HepG2 (cell line): Measurements from ENCODE around the gene TGM5. TPM values are rescaled to one million over a fixed set of nuclear protein-coding genes. Genes with fewer than 3 reads are reported as not detected.

Source experiments
- ATAC-seq: fragments of 200-7000 bp; cut with Tn5 transposase; 3 replicates; pipeline ENCODE4 v1.9.1; 2020; ENCODE audit warnings: mild to moderate bottlenecking, moderate library complexity
- BruUV-seq: library from RNA; stranded (reverse); fragments of 400-500 nt; replicated peaks from 2 replicates; lab custom pipeline; 2021; lab: Mats Ljungman, UMichigan
- CTCF ChIA-PET: fragments of 300-600 bp; formaldehyde crosslinking; extraction: SDS; loops from one replicate; lab custom pipeline; 2021; ENCODE audit warnings: low total read pairs, inconsistent platforms, low intra/inter-chr PET ratio; lab: Yijun Ruan, JAX
- POLR2A ChIA-PET: fragments of 350-600 bp; sonication (Branson Sonifier 250); formaldehyde crosslinking; loops from one replicate; lab custom pipeline; 2020; ENCODE audit warnings: antibody characterized with exemption, inconsistent platforms; lab: Yijun Ruan, JAX
- DNase-seq: peaks from one replicate; pipeline ENCODE4 v3.0.0-alpha.2; 2015; ENCODE audit warnings: low spot score
- FAIRE-seq: peaks from 3 replicates; lab custom pipeline; 2011; peaks lifted over from hg19 to GRCh38; lab: Jason Lieb, UNC
- H2AFZ ChIP-seq: one replicate; pipeline ENCODE4 v1.6.1; 2011; ENCODE audit warnings: low read length, inconsistent platforms
- H3K27ac ChIP-seq: fragments of 300-600 bp; 3 replicates; pipeline ENCODE4 v1.8.0; 2011; ENCODE audit warnings: mixed run types, mild to moderate bottlenecking, mixed read lengths, low read length, inconsistent platforms; ENCODE audit not compliant: insufficient read depth; ENCODE audit errors: extremely low read length
- H3K27me3 ChIP-seq, 2 experiments: fragments of 200-600 bp in 1 of 2; 2 replicates in 1 of 2; 3 replicates in 1 of 2; pipeline versions ENCODE4 v1.6.0 to v1.8.0; 2011; ENCODE audit warnings: low read length in 2 of 2, mild to moderate bottlenecking in 2 of 2, moderate library complexity in 2 of 2, inconsistent platforms in 1 of 2; ENCODE audit not compliant: insufficient read depth in 2 of 2, control insufficient read depth in 1 of 2
- H3K36me3 ChIP-seq, 2 experiments: fragments of 200-600 bp in 1 of 2; replicated peaks in 1 of 2; 2 replicates in 1 of 2; 3 replicates in 1 of 2; pipeline versions ENCODE4 v1.5.1 to v1.8.0; 2011; ENCODE audit warnings: low read length in 2 of 2, inconsistent platforms in 1 of 2; ENCODE audit not compliant: insufficient read depth in 2 of 2, control insufficient read depth in 1 of 2
- H3K4me1 ChIP-seq: 2 replicates; pipeline ENCODE4 v1.5.1; 2012; ENCODE audit warnings: low read length, inconsistent platforms; ENCODE audit not compliant: insufficient read depth
- H3K4me2 ChIP-seq: 2 replicates; pipeline ENCODE4 v1.6.0; 2011; ENCODE audit warnings: low read depth, low read length, inconsistent platforms
- H3K4me3 ChIP-seq, 3 experiments: fragments of 200-600 bp in 1 of 3; sonication (generic), shearing (Covaris generic) in 1 of 3; replicated peaks in 1 of 3; 2 replicates each; pipeline ENCODE4 v1.5.1; 2011 to 2016; ENCODE audit warnings: low read length in 3 of 3, inconsistent platforms in 2 of 3, low read depth in 2 of 3, mild to moderate bottlenecking in 2 of 3, control low read depth in 1 of 3, mixed read lengths in 1 of 3; ENCODE audit not compliant: insufficient read depth in 1 of 3
- H3K79me2 ChIP-seq: one replicate; pipeline ENCODE4 v1.6.1; 2011; ENCODE audit warnings: low read length, inconsistent platforms; ENCODE audit not compliant: insufficient read depth
- H3K9ac ChIP-seq: 2 replicates; pipeline ENCODE4 v1.6.0; 2011; ENCODE audit warnings: mild to moderate bottlenecking, low read depth, low read length, inconsistent platforms; ENCODE audit not compliant: insufficient read depth
- H3K9me3 ChIP-seq: 2 replicates; pipeline ENCODE4 v1.5.1; 2012; ENCODE audit warnings: mild to moderate bottlenecking, low read length
- H4K20me1 ChIP-seq: 2 replicates; pipeline ENCODE4 v1.6.0; 2011; ENCODE audit warnings: inconsistent platforms, mild to moderate bottlenecking, low read length, moderate library complexity; ENCODE audit not compliant: insufficient read depth
- KDM3A ChIP-seq: IDR thresholded peaks from 2 replicates; pipeline ENCODE4 v1.6.1; 2018; ENCODE audit warnings: low read depth, missing compliant biosample characterization
- PATZ1 ChIP-seq: sonication (generic); formaldehyde crosslinking; IDR thresholded peaks from 2 replicates; pipeline ENCODE4 v1.4.0; 2020; ENCODE audit warnings: missing genetic modification reagents
- PAX8 ChIP-seq: sonication (generic); formaldehyde crosslinking; IDR thresholded peaks from 2 replicates; pipeline ENCODE4 v1.8.0; 2022; ENCODE audit warnings: mild to moderate bottlenecking, missing genetic modification reagents, borderline replicate concordance
- SRY ChIP-seq: sonication (generic); formaldehyde crosslinking; IDR thresholded peaks from 2 replicates; pipeline ENCODE4 v1.8.0; 2022; ENCODE audit warnings: mild to moderate bottlenecking, missing genetic modification reagents
- TP53 ChIP-seq: sonication (generic); formaldehyde crosslinking; conservative IDR thresholded peaks from 2 replicates; pipeline ENCODE4 v1.4.0; 2020; ENCODE audit warnings: missing genetic modification reagents
- ZBTB3 ChIP-seq: sonication (generic); formaldehyde crosslinking; IDR thresholded peaks from 2 replicates; pipeline ENCODE4 v1.4.0; 2020; ENCODE audit warnings: low read depth, mild to moderate bottlenecking, moderate library complexity, missing genetic modification reagents, borderline replicate concordance
- ZFP36L1 ChIP-seq: sonication (generic); formaldehyde crosslinking; IDR thresholded peaks from 2 replicates; pipeline ENCODE4 v1.8.0; 2022; ENCODE audit warnings: mild to moderate bottlenecking, missing genetic modification reagents, moderate library complexity
- ZMYM3 ChIP-seq: sonication (generic); formaldehyde crosslinking; IDR thresholded peaks from 2 replicates; pipeline ENCODE4 v1.5.1; 2020; ENCODE audit warnings: mild to moderate bottlenecking, missing genetic modification reagents
- ZNF564 ChIP-seq: sonication (generic); formaldehyde crosslinking; IDR thresholded peaks from 2 replicates; pipeline ENCODE4 v1.8.1; 2023; ENCODE audit warnings: mild to moderate bottlenecking, missing genetic modification reagents
- WGBS: methylation state at CpG from one replicate; pipeline ENCODE4 v1.1.6; 2017; ENCODE audit warnings: low lambda C conversion rate; 5-methylcytosine and 5-hydroxymethylcytosine counted together
- in situ Hi-C: cut with HindIII; loops from 2 replicates; pipeline ENCODE4 v1.10.0; 2017; ENCODE audit warnings: low pct_unique_long_range_greater_than_20kb; ENCODE audit not compliant: extremely low pct_ligation_motif_present
- intact Hi-C: fragments of 100-400 bp; cut with micrococcal nuclease; formaldehyde crosslinking; loops from one replicate; pipeline ENCODE4 v1.10.0; 2022; ENCODE audit not compliant: unreplicated experiment
- polyA plus RNA-seq, 8 experiments: library from polyadenylated mRNA; depleted of rRNA in 3 of 8; stranded (reverse) in 7 of 8; unstranded in 1 of 8; fragments of >200 nt; fragmentation: Illumina TruSeq in 4 of 8; extraction: Trizol in 4 of 8; gene quantifications; 2 replicates each; pipeline versions ENCODE4 v1.2.1 to v1.2.3, GENCODE V29; 2011 to 2016; ENCODE audit warnings: low read depth in 4 of 8, missing spikeins in 1 of 8, mixed read lengths in 1 of 8; ENCODE audit not compliant: insufficient read depth in 1 of 8
- total RNA-seq, 5 experiments: library from RNA; depleted of rRNA; stranded (reverse); fragments of >200 nt; fragmentation: Illumina TruSeq; extraction: Trizol; gene quantifications; 2 replicates each; pipeline ENCODE4 v1.2.3, GENCODE V29; 2016; ENCODE audit warnings: low read depth in 1 of 5
- TF ChIP-seq, protein P1 (sequence below): sonication (generic); formaldehyde crosslinking; IDR thresholded peaks from 2 replicates; pipeline ENCODE4 v1.5.1; 2020; ENCODE audit warnings: mild to moderate bottlenecking, missing genetic modification reagents, borderline replicate concordance
- TF ChIP-seq, protein P2 (sequence below): sonication (generic); formaldehyde crosslinking; conservative IDR thresholded peaks from 2 replicates; pipeline ENCODE4 v1.4.0; 2020; ENCODE audit warnings: missing genetic modification reagents

TGM5 gene
- total and polyA plus RNA-seq, 2 of the 13 experiments (the other 11 are each of a cell fraction or from before 2014, with no cell fraction given), result 0.18 to 0.65 TPM

GRCh38 chr15:43258781-43259180 is 7.9 kb downstream of the TGM5 start:
- Histone ChIP-seq H3K9ac (no peak overlapping the region), H3K4me1 (no peaks in the 10 kb centered on the region), H3K9me3 (no peaks in the 10 kb centered on the region), H3K79me2 (no peaks in the 10 kb centered on the region), H3K36me3 (no peaks in the 10 kb centered on the region), H3K27me3 (peaks cover 2 to 29% of the 10 kb centered on the region in 2 experiments; a peak in 4 of 5 replicates), H4K20me1 (no peaks in the 10 kb centered on the region), H3K4me2 (no peak overlapping the region), H3K27ac (no peak overlapping the region), H3K4me3 (no peak overlapping the region), H2AFZ (no peak overlapping the region)
- FAIRE-seq (no peak), ATAC-seq (no peak), DNase-seq (no peak)
- TF ChIP-seq ZMYM3 (no peak), KDM3A (CRISPR knock-in tag) (no peak), ZFP36L1 (CRISPR knock-in tag) (no peak), ZBTB3 (CRISPR knock-in tag) (no peak), ZNF564 (CRISPR knock-in tag) (no peak), PAX8 (CRISPR knock-in tag) (no peak), TP53 (CRISPR knock-in tag) (no peak), PATZ1 (CRISPR knock-in tag) (no peak), SRY (CRISPR knock-in tag) (no peak)
- TF ChIP-seq, protein P1, sequence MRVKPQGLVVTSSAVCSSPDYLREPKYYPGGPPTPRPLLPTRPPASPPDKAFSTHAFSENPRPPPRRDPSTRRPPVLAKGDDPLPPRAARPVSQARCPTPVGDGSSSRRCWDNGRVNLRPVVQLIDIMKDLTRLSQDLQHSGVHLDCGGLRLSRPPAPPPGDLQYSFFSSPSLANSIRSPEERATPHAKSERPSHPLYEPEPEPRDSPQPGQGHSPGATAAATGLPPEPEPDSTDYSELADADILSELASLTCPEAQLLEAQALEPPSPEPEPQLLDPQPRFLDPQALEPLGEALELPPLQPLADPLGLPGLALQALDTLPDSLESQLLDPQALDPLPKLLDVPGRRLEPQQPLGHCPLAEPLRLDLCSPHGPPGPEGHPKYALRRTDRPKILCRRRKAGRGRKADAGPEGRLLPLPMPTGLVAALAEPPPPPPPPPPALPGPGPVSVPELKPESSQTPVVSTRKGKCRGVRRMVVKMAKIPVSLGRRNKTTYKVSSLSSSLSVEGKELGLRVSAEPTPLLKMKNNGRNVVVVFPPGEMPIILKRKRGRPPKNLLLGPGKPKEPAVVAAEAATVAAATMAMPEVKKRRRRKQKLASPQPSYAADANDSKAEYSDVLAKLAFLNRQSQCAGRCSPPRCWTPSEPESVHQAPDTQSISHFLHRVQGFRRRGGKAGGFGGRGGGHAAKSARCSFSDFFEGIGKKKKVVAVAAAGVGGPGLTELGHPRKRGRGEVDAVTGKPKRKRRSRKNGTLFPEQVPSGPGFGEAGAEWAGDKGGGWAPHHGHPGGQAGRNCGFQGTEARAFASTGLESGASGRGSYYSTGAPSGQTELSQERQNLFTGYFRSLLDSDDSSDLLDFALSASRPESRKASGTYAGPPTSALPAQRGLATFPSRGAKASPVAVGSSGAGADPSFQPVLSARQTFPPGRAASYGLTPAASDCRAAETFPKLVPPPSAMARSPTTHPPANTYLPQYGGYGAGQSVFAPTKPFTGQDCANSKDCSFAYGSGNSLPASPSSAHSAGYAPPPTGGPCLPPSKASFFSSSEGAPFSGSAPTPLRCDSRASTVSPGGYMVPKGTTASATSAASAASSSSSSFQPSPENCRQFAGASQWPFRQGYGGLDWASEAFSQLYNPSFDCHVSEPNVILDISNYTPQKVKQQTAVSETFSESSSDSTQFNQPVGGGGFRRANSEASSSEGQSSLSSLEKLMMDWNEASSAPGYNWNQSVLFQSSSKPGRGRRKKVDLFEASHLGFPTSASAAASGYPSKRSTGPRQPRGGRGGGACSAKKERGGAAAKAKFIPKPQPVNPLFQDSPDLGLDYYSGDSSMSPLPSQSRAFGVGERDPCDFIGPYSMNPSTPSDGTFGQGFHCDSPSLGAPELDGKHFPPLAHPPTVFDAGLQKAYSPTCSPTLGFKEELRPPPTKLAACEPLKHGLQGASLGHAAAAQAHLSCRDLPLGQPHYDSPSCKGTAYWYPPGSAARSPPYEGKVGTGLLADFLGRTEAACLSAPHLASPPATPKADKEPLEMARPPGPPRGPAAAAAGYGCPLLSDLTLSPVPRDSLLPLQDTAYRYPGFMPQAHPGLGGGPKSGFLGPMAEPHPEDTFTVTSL (CRISPR knock-in tag), result no peak
- TF ChIP-seq, protein P2, sequence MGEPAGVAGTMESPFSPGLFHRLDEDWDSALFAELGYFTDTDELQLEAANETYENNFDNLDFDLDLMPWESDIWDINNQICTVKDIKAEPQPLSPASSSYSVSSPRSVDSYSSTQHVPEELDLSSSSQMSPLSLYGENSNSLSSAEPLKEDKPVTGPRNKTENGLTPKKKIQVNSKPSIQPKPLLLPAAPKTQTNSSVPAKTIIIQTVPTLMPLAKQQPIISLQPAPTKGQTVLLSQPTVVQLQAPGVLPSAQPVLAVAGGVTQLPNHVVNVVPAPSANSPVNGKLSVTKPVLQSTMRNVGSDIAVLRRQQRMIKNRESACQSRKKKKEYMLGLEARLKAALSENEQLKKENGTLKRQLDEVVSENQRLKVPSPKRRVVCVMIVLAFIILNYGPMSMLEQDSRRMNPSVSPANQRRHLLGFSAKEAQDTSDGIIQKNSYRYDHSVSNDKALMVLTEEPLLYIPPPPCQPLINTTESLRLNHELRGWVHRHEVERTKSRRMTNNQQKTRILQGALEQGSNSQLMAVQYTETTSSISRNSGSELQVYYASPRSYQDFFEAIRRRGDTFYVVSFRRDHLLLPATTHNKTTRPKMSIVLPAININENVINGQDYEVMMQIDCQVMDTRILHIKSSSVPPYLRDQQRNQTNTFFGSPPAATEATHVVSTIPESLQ (CRISPR knock-in tag), result no peak
- WGBS, result 61% methylated on average over 4 of the region's 8 CpGs
- ChIA-PET POLR2A (no interaction called here), CTCF (no interaction called here)
- BruUV-seq, result no TSS peak
- intact Hi-C loops (no loop called here), in situ Hi-C loops (no loop called here)
